PC-3 (cell line): ENCODE measurements around the gene ASIP. TPM values are rescaled to one million over a fixed set of nuclear protein-coding genes. Genes with fewer than 3 reads are reported as not detected.
"Not testable (repeated sequence)": the region's sequence is repeated elsewhere in the genome, so short reads cannot be mapped to it uniquely, and the experiment has no call there.

Experiments used
- ATAC-seq: fragments of 200-7000 bp; cut with Tn5 transposase; 2 replicates; pipeline ENCODE4 v1.9.1; 2020; ENCODE audit warnings: mild to moderate bottlenecking, moderate library complexity
- BruUV-seq: library from RNA; stranded (reverse); fragments of 400-500 nt; replicated peaks from 2 replicates; lab custom pipeline; 2021; lab: Mats Ljungman, UMichigan
- CTCF ChIA-PET: fragments of 300-600 bp; sonication (Branson Sonifier 250); formaldehyde crosslinking; loops from one replicate; lab custom pipeline; 2022; ENCODE audit warnings: antibody characterized with exemption; lab: Charles Lee
- POLR2A ChIA-PET: fragments of 300-600 bp; sonication (Branson Sonifier 250); formaldehyde crosslinking; loops from one replicate; lab custom pipeline; 2022; ENCODE audit warnings: antibody characterized with exemption; ENCODE audit not compliant: unreplicated experiment; lab: Charles Lee
- DNase-seq: peaks from one replicate; pipeline ENCODE4 v3.0.0-alpha.2; 2015
- H2AFZ ChIP-seq: fragments of 300-600 bp; sonication (generic); 2 replicates; pipeline ENCODE4 v1.6.0; 2016; ENCODE audit warnings: antibody characterized with exemption, low read length
- H3F3A ChIP-seq: fragments of 300-600 bp; sonication (generic); one replicate; pipeline ENCODE4 v1.6.0; 2017; ENCODE audit warnings: antibody characterized with exemption, low read length, control low read depth, mild to moderate bottlenecking; ENCODE audit not compliant: unreplicated experiment
- H3K27ac ChIP-seq: fragments of 300-600 bp; sonication (generic); 2 replicates; pipeline ENCODE4 v1.5.1; 2016; ENCODE audit warnings: mild to moderate bottlenecking, low read length
- H3K27me3 ChIP-seq: fragments of 300-600 bp; sonication (generic); 2 replicates; pipeline ENCODE4 v1.6.1; 2016; ENCODE audit warnings: low read length, mixed read lengths
- H3K36me3 ChIP-seq: fragments of 300-600 bp; sonication (generic); 2 replicates; pipeline ENCODE4 v1.6.1; 2016; ENCODE audit warnings: low read depth, mixed run types, low read length, mixed read lengths
- H3K4me1 ChIP-seq: fragments of 300-600 bp; sonication (generic); 2 replicates; pipeline ENCODE4 v1.5.1; 2016; ENCODE audit warnings: low read length; ENCODE audit not compliant: insufficient read depth
- H3K4me2 ChIP-seq: fragments of 300-600 bp; sonication (generic); 2 replicates; pipeline ENCODE4 v1.6.0; 2016; ENCODE audit warnings: low read length
- H3K4me3 ChIP-seq: fragments of 300-600 bp; sonication (generic); 2 replicates; pipeline ENCODE4 v1.5.1; 2016; ENCODE audit warnings: mild to moderate bottlenecking, low read length, mixed read lengths
- H3K79me2 ChIP-seq: fragments of 300-600 bp; sonication (generic); 2 replicates; pipeline ENCODE4 v1.6.1; 2017; ENCODE audit warnings: low read length, mixed read lengths
- H3K9ac ChIP-seq: fragments of 300-600 bp; sonication (generic); 2 replicates; pipeline ENCODE4 v1.6.0; 2016; ENCODE audit warnings: mild to moderate bottlenecking, low read length
- H3K9me2 ChIP-seq: fragments of 300-600 bp; sonication (generic); replicated peaks from 2 replicates; pipeline ENCODE4 v1.6.1; 2016; ENCODE audit warnings: mixed run types, low read length, mixed read lengths
- H3K9me3 ChIP-seq: fragments of 300-600 bp; sonication (generic); 2 replicates; pipeline ENCODE4 v1.6.1; 2016; ENCODE audit warnings: low read length, mixed read lengths
- H4K20me1 ChIP-seq: fragments of 300-600 bp; sonication (generic); 2 replicates; pipeline ENCODE4 v1.6.1; 2016; ENCODE audit warnings: low read length, mixed read lengths
- CTCF ChIP-seq: fragments of 300-600 bp; sonication (generic); conservative IDR thresholded peaks from 2 replicates; pipeline ENCODE4 v1.5.1; 2017; ENCODE audit warnings: antibody characterized with exemption, low read depth, mild to moderate bottlenecking, low read length
- EZH2 ChIP-seq: fragments of 300-600 bp; sonication (generic); IDR thresholded peaks from one replicate; pipeline ENCODE4 v1.6.1; 2017; ENCODE audit warnings: antibody characterized with exemption, mild to moderate bottlenecking, low read length; ENCODE audit not compliant: unreplicated experiment
- EZH2phosphoT487 ChIP-seq: fragments of 300-600 bp; sonication (generic); IDR thresholded peaks from 2 replicates; pipeline ENCODE4 v1.6.1; 2018; ENCODE audit warnings: mild to moderate bottlenecking, antibody characterized with exemption, low read length, borderline replicate concordance
- intact Hi-C: fragments of 100-400 bp; cut with micrococcal nuclease; formaldehyde crosslinking; loops from 2 replicates; pipeline ENCODE4 v1.9.0; 2023
- total RNA-seq: library from RNA; depleted of rRNA; stranded (reverse); fragments of >200 nt; gene quantifications from 2 replicates; pipeline ENCODE4 v1.2.3, GENCODE V29; 2014

The ASIP gene
- total RNA-seq, 1 experiment from 2014 or later = not detected

- H3K4me2 ChIP-seq = no peak overlapping the region
- no peak overlapping the region for H3K4me3 ChIP-seq
- intact Hi-C loops = no loop called here
- CTCF ChIA-PET = no interaction called here
- peaks cover 26% of the 10 kb centered on the region for H3K27me3 ChIP-seq
- POLR2A ChIA-PET = no interaction called here
- ATAC-seq (no peak), DNase-seq (no peak)
- no peaks in the 10 kb centered on the region for H3K36me3 ChIP-seq
- no peak overlapping the region for H3K9ac ChIP-seq
- no peaks in the 10 kb centered on the region for H4K20me1 ChIP-seq
- TF ChIP-seq EZH2 (no peak), EZH2phosphoT487 (no peak)
- H3K9me2 ChIP-seq = no peaks in the 10 kb centered on the region
- H3K79me2 ChIP-seq = no peaks in the 10 kb centered on the region
- no peak overlapping the region for H3K27ac ChIP-seq
- no peaks in the 10 kb centered on the region for H3K9me3 ChIP-seq
- H2AFZ ChIP-seq = no peak overlapping the region
- BruUV-seq = no TSS peak
- H3K4me1 ChIP-seq = no peaks in the 10 kb centered on the region
- no peaks in the 10 kb centered on the region for H3F3A ChIP-seq
Observed at GRCh38 chr20:34199183-34199582, 42.0 kb upstream of the ASIP start.

- Histone ChIP-seq H3K27me3 (peaks cover 26% of the 10 kb centered on the region), H2AFZ (no peak overlapping the region), H3K4me3 (no peak overlapping the region), H4K20me1 (no peaks in the 10 kb centered on the region), H3K9ac (no peak overlapping the region), H3K79me2 (no peaks in the 10 kb centered on the region), H3K36me3 (no peaks in the 10 kb centered on the region), H3F3A (no peaks in the 10 kb centered on the region), H3K9me3 (no peaks in the 10 kb centered on the region), H3K27ac (no peak overlapping the region), H3K4me2 (no peak overlapping the region), H3K4me1 (no peaks in the 10 kb centered on the region), H3K9me2 (no peaks in the 10 kb centered on the region)
- no peak for TF ChIP-seq EZH2
- ATAC-seq (no peak), DNase-seq (no peak)
- intact Hi-C loops = no loop called here
- no TSS peak for BruUV-seq
- ChIA-PET POLR2A (no interaction called here), CTCF (no interaction called here)
Observed at GRCh38 chr20:34200023-34200422, 41.2 kb upstream of the ASIP start.

GRCh38 chr20:34201531-34201930 is 39.7 kb upstream of the ASIP start:
- H3K27me3 ChIP-seq = peaks cover 26% of the 10 kb centered on the region
- H3K9me2 ChIP-seq = no peaks in the 10 kb centered on the region
- no peaks in the 10 kb centered on the region for H3F3A ChIP-seq
- no peak overlapping the region for H3K27ac ChIP-seq
- BruUV-seq = no TSS peak
- intact Hi-C loops = no loop called here
- TF ChIP-seq EZH2 (no peak), EZH2phosphoT487 (no peak), CTCF (no peak)
- no peak for DNase-seq
- no peak overlapping the region for H2AFZ ChIP-seq
- no peaks in the 10 kb centered on the region for H3K79me2 ChIP-seq
- H3K4me3 ChIP-seq = no peak overlapping the region
- H4K20me1 ChIP-seq = no peaks in the 10 kb centered on the region
- ChIA-PET POLR2A (no interaction called here), CTCF (no interaction called here)
- H3K4me1 ChIP-seq = no peaks in the 10 kb centered on the region
- H3K36me3 ChIP-seq = no peaks in the 10 kb centered on the region
- ATAC-seq = no peak
- H3K4me2 ChIP-seq = no peak overlapping the region
- no peaks in the 10 kb centered on the region for H3K9me3 ChIP-seq
- H3K9ac ChIP-seq = no peak overlapping the region

- H4K20me1 ChIP-seq, H3K4me3 ChIP-seq, BruUV-seq, H3K4me1 ChIP-seq, H2AFZ ChIP-seq, H3K9me3 ChIP-seq, H3K36me3 ChIP-seq, DNase-seq, H3K9ac ChIP-seq, H3F3A ChIP-seq, H3K9me2 ChIP-seq, ATAC-seq, H3K4me2 ChIP-seq, intact Hi-C loops, H3K79me2 ChIP-seq, H3K27ac ChIP-seq: not testable (repeated sequence)
- CTCF ChIA-PET = interaction anchor here (0.6 kb wide), 1 partner anchor 108 kb away, joined by 3 read pairs; no protein-coding TSS in a partner anchor
- H3K27me3 ChIP-seq = peaks cover 10% of the 10 kb centered on the region
- POLR2A ChIA-PET = interaction anchor here (0.7 kb wide), 1 partner anchor 65 kb away, joined by 5 read pairs; no protein-coding TSS in a partner anchor
Observed at GRCh38 chr20:34205172-34205880, 35.9 kb upstream of the ASIP start.
